ENCODE data around the gene CD4. TPM values are rescaled to one million over a fixed set of nuclear protein-coding genes. Genes with fewer than 3 reads are reported as not detected.

Gene CD4
- total RNA-seq, 3 donors from 2014 or later (not counting 1 experiment from before 2014, with no cell fraction given): 8.5 to 10.1 (median 9.8) TPM

DNA sequence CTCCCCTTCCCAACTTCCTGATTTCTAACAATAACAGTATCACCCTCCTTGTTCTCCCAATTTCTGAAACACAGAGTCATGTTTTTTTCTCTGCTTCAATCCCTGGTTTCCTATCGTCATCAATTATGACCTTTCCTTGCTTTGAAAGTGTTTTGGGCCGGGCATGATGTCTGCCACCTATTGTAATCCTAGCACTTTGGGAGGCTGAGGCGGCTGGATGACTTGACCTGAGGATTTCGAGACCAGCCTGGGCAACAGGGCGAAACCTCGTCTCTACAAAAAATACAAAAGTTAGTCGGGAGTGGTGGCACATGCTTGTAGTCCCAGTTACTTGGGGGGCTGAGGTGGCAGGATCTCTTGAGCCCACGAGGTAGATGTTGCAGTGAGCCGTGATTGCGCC lies 19.7 kb downstream of the CD4 start:
- H3K9me3 ChIP-seq (ENCODE audit: control insufficient read depth, insufficient read depth, low read length): no peaks in the 10 kb centered on the region
- intact Hi-C loops (cut with micrococcal nuclease): no loop called here

DNA sequence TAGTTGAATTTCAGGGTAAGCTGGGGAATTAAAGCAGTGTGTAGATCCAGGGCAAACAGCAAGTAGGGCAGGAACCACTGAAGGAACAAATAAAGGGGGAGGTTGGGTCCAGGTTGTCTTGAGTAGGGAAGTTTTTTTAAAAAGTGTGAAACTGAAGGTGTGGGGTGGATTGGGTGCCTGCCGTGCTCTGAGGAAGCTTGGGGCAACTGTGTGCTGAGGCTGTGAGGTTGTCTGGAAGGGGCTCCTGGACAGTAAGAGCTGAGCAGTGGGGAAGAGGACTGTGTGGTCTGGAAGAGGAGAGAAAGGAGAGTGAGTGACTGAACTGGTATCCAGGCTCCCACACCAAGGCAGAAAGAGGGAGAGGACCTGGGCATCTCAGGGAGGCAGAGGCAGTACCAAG lies 21.4 kb downstream of the CD4 start:
- H3K9me3 ChIP-seq (ENCODE audit: control insufficient read depth, insufficient read depth, low read length): no peaks in the 10 kb centered on the region
- no peaks in the 10 kb centered on the region for H3K27me3 ChIP-seq (ENCODE audit: control insufficient read depth, insufficient read depth, low read length)
- H3K27ac Mint-ChIP-seq: no peak overlapping the region
- H3K4me1 ChIP-seq (ENCODE audit: control insufficient read depth, insufficient read depth, low read length): no peaks in the 10 kb centered on the region
- H3K27me3 Mint-ChIP-seq (ENCODE audit: low read depth in 2 of 2): peaks cover 3 to 16% of the 10 kb centered on the region in 2 donors
- H3K27ac ChIP-seq (ENCODE audit: low read length): no peak overlapping the region
- H3K9me3 Mint-ChIP-seq: no peaks in the 10 kb centered on the region
- intact Hi-C loops (cut with micrococcal nuclease): no loop called here
- H3K4me1 Mint-ChIP-seq: no peaks in the 10 kb centered on the region
- no peak overlapping the region for H3K4me3 ChIP-seq (ENCODE audit: low read length)
- no peaks in the 10 kb centered on the region for H3K36me3 ChIP-seq (ENCODE audit: control insufficient read depth, insufficient read depth, low read length)
- ATAC-seq (no peak), DNase-seq (no peak)
- H3K4me3 Mint-ChIP-seq: no peak overlapping the region
- TF ChIP-seq, protein P1, sequence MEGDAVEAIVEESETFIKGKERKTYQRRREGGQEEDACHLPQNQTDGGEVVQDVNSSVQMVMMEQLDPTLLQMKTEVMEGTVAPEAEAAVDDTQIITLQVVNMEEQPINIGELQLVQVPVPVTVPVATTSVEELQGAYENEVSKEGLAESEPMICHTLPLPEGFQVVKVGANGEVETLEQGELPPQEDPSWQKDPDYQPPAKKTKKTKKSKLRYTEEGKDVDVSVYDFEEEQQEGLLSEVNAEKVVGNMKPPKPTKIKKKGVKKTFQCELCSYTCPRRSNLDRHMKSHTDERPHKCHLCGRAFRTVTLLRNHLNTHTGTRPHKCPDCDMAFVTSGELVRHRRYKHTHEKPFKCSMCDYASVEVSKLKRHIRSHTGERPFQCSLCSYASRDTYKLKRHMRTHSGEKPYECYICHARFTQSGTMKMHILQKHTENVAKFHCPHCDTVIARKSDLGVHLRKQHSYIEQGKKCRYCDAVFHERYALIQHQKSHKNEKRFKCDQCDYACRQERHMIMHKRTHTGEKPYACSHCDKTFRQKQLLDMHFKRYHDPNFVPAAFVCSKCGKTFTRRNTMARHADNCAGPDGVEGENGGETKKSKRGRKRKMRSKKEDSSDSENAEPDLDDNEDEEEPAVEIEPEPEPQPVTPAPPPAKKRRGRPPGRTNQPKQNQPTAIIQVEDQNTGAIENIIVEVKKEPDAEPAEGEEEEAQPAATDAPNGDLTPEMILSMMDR (IDR thresholded peaks at IDR 0.05): no peak
- 76% methylated on average over 1 of the region's 1 CpG for WGBS (ENCODE audit: insufficient coverage)
- no peaks in the 10 kb centered on the region for H3K36me3 Mint-ChIP-seq

More for the DNA sequence above, 19.7 kb downstream of the CD4 start:
- H3K4me3 ChIP-seq (ENCODE audit: low read length): no peak overlapping the region
- no peaks in the 10 kb centered on the region for H3K9me3 Mint-ChIP-seq
- H3K36me3 Mint-ChIP-seq: no peaks in the 10 kb centered on the region
- 90% methylated on average over 10 of the region's 10 CpGs for WGBS (ENCODE audit: insufficient coverage)
- ATAC-seq (no peak), DNase-seq (no peak)
- H3K27me3 ChIP-seq (ENCODE audit: control insufficient read depth, insufficient read depth, low read length): no peaks in the 10 kb centered on the region
- no peaks in the 10 kb centered on the region for H3K4me1 Mint-ChIP-seq
- no peak overlapping the region for H3K4me3 Mint-ChIP-seq
- TF ChIP-seq, protein P1 (IDR thresholded peaks at IDR 0.05): no peak
- H3K27ac Mint-ChIP-seq: no peak overlapping the region
- H3K36me3 ChIP-seq (ENCODE audit: control insufficient read depth, insufficient read depth, low read length): no peaks in the 10 kb centered on the region
- H3K4me1 ChIP-seq (ENCODE audit: control insufficient read depth, insufficient read depth, low read length): no peaks in the 10 kb centered on the region
- H3K27me3 Mint-ChIP-seq (ENCODE audit: low read depth in 2 of 2): peaks cover 6 to 18% of the 10 kb centered on the region in 2 donors
- H3K27ac ChIP-seq (ENCODE audit: low read length): no peak overlapping the region

DNA sequence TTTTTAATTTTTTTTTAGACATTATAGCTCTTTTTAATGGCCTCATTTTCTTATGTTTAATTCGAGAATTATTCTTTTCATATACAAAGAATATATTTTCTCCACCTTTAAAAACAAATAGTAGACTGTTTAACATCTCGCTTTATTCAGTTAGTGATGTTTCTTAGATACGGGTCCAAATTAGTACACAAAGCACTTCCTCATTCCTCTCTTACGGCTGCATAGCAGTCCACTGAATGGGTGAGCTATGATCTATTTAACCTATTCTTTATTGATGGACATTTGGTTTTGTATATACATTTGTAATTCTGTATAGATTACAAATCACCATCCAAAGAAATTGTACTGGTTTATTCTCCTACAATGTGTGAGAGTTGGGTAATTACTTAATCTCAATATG lies 24.0 kb downstream of the CD4 start:
- Mint-ChIP-seq H3K36me3 (no peaks in the 10 kb centered on the region), H3K9me3 (no peaks in the 10 kb centered on the region), H3K27ac (no peak overlapping the region), H3K4me1 (no peaks in the 10 kb centered on the region), H3K27me3 (ENCODE audit: low read depth in 2 of 2) (peaks cover 0 to 19% of the 10 kb centered on the region in 2 donors), H3K4me3 (no peak overlapping the region)
- ATAC-seq (no peak), DNase-seq (no peak)
- Histone ChIP-seq H3K27me3 (ENCODE audit: control insufficient read depth, insufficient read depth, low read length) (no peaks in the 10 kb centered on the region), H3K27ac (ENCODE audit: low read length) (no peak overlapping the region), H3K9me3 (ENCODE audit: control insufficient read depth, insufficient read depth, low read length) (no peaks in the 10 kb centered on the region), H3K4me3 (ENCODE audit: low read length) (no peak overlapping the region), H3K36me3 (ENCODE audit: control insufficient read depth, insufficient read depth, low read length) (no peaks in the 10 kb centered on the region), H3K4me1 (ENCODE audit: control insufficient read depth, insufficient read depth, low read length) (no peaks in the 10 kb centered on the region)
- WGBS (ENCODE audit: insufficient coverage): no CpG with 5 or more reads among the region's 4 CpGs
- TF ChIP-seq, protein P1 (IDR thresholded peaks at IDR 0.05): no peak
- intact Hi-C loops (cut with micrococcal nuclease): no loop called here

DNA sequence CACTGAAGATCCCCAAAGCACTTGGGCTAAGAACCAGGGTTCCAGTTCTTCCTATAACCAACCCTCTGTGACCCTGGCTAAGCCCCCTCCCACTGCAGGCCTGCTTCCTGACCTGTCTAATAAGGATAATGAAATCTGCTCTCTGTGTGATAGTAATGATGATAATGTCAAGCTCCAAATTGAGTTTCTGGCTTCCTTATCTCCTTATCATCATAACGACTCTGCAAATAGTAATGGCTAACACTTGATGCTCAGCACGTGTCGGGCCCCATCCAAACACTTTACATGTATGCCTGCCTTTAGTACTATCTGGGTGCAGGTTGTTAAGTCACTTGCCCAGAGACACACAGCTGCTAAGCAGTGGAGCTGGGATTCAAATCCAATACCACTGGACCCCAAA lies 27.3 kb downstream of the CD4 start:
- H3K36me3 ChIP-seq (ENCODE audit: control insufficient read depth, insufficient read depth, low read length): no peaks in the 10 kb centered on the region
- WGBS (ENCODE audit: insufficient coverage): 81% methylated on average over 3 of the region's 3 CpGs

More for the DNA sequence above, 27.3 kb downstream of the CD4 start:
- ATAC-seq: no peak
- intact Hi-C loops (cut with micrococcal nuclease): no loop called here
- H3K9me3 ChIP-seq (ENCODE audit: control insufficient read depth, insufficient read depth, low read length): no peaks in the 10 kb centered on the region
- no peak overlapping the region for H3K27ac Mint-ChIP-seq
- H3K4me3 ChIP-seq (ENCODE audit: low read length): no peak overlapping the region
- H3K9me3 Mint-ChIP-seq: no peaks in the 10 kb centered on the region
- TF ChIP-seq, protein P1 (IDR thresholded peaks at IDR 0.05): no peak
- H3K27me3 ChIP-seq (ENCODE audit: control insufficient read depth, insufficient read depth, low read length): no peaks in the 10 kb centered on the region
- H3K27ac ChIP-seq (ENCODE audit: low read length): no peak overlapping the region
- H3K4me3 Mint-ChIP-seq: no peak overlapping the region
- peaks cover 0 to 21% of the 10 kb centered on the region in 2 donors for H3K27me3 Mint-ChIP-seq (ENCODE audit: low read depth in 2 of 2)
- no peak for DNase-seq
- no peaks in the 10 kb centered on the region for H3K36me3 Mint-ChIP-seq
- peaks cover 5% of the 10 kb centered on the region for H3K4me1 ChIP-seq (ENCODE audit: control insufficient read depth, insufficient read depth, low read length)
- no peaks in the 10 kb centered on the region for H3K4me1 Mint-ChIP-seq

Measured in natural killer cell (primary cell).